ENCODE measurements around the gene TMEM145.

Gene TMEM145

DNA sequence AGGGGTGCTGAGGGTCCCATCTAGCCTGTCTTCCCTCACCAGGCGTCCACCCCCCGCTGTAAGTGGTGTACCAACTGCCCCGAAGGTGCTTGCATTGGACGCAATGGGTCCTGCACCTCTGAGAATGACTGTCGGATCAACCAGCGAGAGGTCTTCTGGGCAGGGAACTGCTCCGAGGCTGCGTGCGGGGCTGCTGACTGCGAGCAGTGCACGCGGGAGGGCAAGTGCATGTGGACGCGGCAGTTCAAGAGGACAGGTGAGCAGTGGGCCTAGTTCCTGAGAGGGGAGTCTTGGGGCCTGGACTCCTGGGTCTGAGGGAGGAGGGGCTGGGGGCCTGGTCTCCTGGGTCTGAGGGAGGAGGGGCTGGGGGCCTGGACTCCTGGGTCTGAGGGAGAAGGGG is 49.2 kb downstream of the TMEM145 start:
- no peak overlapping the region for H3K4me3 ChIP-seq (ENCODE audit: low read depth, low read length)
- TF ChIP-seq, protein P1, sequence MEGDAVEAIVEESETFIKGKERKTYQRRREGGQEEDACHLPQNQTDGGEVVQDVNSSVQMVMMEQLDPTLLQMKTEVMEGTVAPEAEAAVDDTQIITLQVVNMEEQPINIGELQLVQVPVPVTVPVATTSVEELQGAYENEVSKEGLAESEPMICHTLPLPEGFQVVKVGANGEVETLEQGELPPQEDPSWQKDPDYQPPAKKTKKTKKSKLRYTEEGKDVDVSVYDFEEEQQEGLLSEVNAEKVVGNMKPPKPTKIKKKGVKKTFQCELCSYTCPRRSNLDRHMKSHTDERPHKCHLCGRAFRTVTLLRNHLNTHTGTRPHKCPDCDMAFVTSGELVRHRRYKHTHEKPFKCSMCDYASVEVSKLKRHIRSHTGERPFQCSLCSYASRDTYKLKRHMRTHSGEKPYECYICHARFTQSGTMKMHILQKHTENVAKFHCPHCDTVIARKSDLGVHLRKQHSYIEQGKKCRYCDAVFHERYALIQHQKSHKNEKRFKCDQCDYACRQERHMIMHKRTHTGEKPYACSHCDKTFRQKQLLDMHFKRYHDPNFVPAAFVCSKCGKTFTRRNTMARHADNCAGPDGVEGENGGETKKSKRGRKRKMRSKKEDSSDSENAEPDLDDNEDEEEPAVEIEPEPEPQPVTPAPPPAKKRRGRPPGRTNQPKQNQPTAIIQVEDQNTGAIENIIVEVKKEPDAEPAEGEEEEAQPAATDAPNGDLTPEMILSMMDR (IDR thresholded peaks at IDR 0.05; ENCODE audit: insufficient read depth, low read depth, low read length, missing control alignments): no peak
- no peak for DNase-seq (ENCODE audit: low read depth)

DNA sequence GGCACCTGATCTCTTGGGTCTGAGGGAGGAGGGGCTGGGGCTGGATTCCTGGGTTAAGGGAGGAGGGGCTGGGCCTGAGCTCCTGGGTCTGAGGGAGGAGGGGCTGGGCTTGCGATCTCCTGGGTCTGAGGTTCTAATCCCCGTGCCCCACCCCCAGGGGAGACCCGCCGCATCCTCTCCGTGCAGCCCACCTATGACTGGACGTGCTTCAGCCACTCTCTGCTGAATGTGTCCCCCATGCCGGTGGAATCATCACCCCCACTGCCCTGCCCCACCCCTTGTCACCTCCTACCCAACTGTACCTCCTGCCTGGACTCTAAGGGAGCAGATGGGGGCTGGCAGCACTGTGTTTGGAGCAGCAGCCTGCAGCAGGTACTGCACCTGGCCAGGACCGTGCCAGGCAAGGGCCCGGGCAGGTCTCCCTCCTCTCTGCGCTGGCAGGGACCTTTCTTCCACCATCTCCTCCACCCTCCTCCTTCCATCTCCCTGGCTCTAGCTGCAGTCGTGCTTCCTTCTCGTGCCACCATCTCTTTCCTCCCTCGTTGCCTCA is 49.9 kb downstream of the TMEM145 start:
- no peak overlapping the region for H3K4me3 ChIP-seq (ENCODE audit: low read depth, low read length)
- no peak for DNase-seq (ENCODE audit: low read depth)
- TF ChIP-seq, protein P1 (IDR thresholded peaks at IDR 0.05; ENCODE audit: insufficient read depth, low read depth, low read length, missing control alignments): no peak

DNA sequence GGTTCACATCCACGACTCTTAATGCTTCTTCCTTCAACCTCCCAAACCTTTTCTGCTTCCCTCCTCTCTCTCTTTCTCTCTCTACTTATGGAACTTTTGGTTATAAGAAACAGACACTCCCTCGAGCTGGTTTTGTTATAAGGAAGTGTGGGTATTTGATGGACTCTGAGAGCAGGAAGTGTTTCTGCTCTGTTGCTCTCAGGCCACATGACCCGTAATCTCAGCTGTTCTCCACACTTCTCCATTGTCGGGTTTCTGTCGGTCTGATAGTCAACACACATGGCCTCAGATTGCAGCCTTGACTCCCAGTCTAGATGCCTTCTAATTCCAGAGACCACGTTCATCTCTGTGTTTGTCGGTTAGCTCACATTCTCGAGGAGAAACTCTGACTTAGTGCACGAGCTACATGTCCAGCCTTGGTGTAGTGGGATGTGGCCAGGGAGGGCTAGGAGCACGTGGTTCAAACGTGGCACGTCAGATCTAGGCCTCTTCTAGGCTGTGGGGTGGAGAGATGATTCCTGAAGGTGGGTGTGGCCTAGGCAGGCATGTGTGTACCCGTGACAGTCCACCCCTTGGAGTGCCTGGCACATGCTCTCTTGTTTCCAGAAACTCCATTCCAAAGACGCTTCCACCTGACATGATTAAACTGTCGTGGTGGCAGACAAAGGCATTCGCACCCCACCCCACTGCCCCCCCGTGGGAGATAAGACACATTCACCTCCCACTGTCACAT is 50.7 kb downstream of the TMEM145 start:
- DNase-seq (ENCODE audit: low read depth): peak; percentile 39
- no peak overlapping the region for H3K4me3 ChIP-seq (ENCODE audit: low read depth, low read length)
- TF ChIP-seq, protein P1 (IDR thresholded peaks at IDR 0.05; ENCODE audit: insufficient read depth, low read depth, low read length, missing control alignments): no peak

DNA sequence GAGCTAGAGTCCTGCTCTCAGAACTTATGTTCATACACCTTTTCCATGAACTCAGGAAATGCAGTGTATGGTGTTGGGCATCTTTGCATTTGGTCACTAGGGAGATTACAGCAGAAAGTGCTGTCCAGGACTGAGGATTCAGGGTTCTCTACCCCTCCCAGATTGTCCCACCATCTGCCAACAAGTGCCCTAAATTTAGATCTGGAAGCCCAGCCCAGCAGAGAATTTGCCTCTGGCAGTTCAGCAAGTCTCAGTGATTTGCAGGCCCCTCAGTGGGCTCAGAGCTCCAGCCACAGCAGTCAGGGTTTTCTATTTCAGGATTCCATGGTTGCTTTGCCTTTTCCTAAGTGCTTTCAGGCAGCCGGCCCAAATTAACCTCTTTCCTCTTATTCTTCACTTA is 53.6 kb downstream of the TMEM145 start:
- H3K4me3 ChIP-seq (ENCODE audit: low read depth, low read length): no peak overlapping the region
- DNase-seq (ENCODE audit: low read depth): no peak
- TF ChIP-seq, protein P1 (IDR thresholded peaks at IDR 0.05; ENCODE audit: insufficient read depth, low read depth, low read length, missing control alignments): no peak

DNA sequence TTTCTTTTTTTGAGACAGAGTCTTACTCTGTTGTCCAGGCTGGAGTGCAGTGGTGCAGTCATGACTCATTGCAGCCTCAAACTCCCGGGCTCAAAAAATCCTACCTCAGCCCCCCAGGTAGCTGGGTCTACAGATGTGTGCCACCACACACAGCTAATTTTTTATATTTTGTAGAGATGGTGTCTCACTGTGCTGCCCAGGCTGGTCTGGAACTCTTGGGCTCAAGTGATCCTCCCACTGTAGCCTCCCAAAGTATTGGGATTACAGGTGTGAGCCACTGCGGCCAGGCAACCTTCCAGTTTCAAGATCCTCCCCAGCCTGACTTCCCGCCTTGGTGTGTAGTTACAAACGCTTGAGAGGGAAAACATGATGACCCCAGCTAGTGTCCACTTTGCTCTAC is 54.8 kb downstream of the TMEM145 start:
- DNase-seq (ENCODE audit: low read depth): no peak
- no peak overlapping the region for H3K4me3 ChIP-seq (ENCODE audit: low read depth, low read length)
- TF ChIP-seq, protein P1 (IDR thresholded peaks at IDR 0.05; ENCODE audit: insufficient read depth, low read depth, low read length, missing control alignments): no peak

DNA sequence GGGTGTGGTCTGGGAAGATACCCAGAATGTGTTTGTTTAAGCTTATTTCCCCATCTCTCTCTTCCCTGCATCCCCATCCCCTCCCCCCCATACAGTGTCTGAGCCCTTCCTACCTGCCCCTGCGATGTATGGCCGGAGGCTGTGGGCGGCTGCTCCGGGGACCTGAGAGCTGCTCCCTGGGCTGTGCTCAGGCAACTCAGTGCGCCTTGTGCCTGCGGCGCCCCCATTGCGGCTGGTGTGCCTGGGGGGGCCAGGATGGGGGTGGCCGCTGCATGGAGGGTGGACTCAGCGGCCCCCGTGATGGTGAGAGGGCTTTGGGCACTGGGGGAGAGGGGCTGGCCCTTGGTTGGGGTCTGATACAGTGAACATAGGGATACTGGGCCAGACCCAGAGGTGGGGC is 55.3 kb downstream of the TMEM145 start:
- TF ChIP-seq, protein P1 (IDR thresholded peaks at IDR 0.05; ENCODE audit: insufficient read depth, low read depth, low read length, missing control alignments): no peak
- no peak overlapping the region for H3K4me3 ChIP-seq (ENCODE audit: low read depth, low read length)
- DNase-seq (ENCODE audit: low read depth): no peak

DNA sequence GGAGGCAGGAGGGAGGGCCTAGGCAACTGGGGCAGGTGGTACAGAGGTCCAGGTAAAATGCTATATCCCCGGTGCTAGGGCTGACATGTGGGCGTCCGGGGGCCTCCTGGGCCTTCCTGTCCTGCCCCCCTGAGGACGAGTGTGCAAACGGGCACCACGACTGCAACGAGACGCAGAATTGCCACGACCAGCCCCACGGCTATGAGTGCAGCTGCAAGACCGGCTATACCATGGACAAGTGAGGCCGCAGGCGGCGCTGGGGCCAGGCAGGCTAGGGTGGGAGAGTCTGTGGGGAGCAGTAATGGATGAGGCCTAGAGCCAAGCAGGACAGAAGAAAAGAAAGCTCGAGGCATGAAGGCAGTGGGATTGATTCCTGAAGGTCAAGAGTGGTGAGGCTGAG is 55.7 kb downstream of the TMEM145 start:
- no peak for DNase-seq (ENCODE audit: low read depth)
- no peak overlapping the region for H3K4me3 ChIP-seq (ENCODE audit: low read depth, low read length)
- TF ChIP-seq, protein P1 (IDR thresholded peaks at IDR 0.05; ENCODE audit: insufficient read depth, low read depth, low read length, missing control alignments): no peak
